Progenitor cell of endocrine pancreas (in vitro differentiated cells): ENCODE results near the gene FZD1. TPM values are rescaled to one million over a fixed set of nuclear protein-coding genes. Genes with fewer than 3 reads are reported as not detected.
"Not testable (repeated sequence)": the region's sequence is repeated elsewhere in the genome, so short reads cannot be mapped to it uniquely, and the experiment has no call there.

Experiments used
- DNase-seq: peaks from one replicate; pipeline ENCODE4 v3.0.0; 2021; ENCODE audit warnings: low spot score; ENCODE audit not compliant: unreplicated experiment
- H3K27ac Mint-ChIP-seq: 2 replicates; pipeline ENCODE4 v1.8.0; 2021; ENCODE audit warnings: mild to moderate bottlenecking, moderate library complexity, mixed read lengths
- H3K27me3 Mint-ChIP-seq: 2 replicates; pipeline ENCODE4 v1.8.0; 2021; ENCODE audit warnings: mixed read lengths
- H3K36me3 Mint-ChIP-seq: 2 replicates; pipeline ENCODE4 v1.8.0; 2022; ENCODE audit warnings: mixed read lengths; ENCODE audit not compliant: insufficient read depth
- H3K4me1 Mint-ChIP-seq: 2 replicates; pipeline ENCODE4 v1.8.0; 2021; ENCODE audit warnings: low read depth, mixed read lengths
- H3K4me3 Mint-ChIP-seq: 2 replicates; pipeline ENCODE4 v1.8.0; 2021; ENCODE audit warnings: low read depth, mild to moderate bottlenecking, moderate library complexity, mixed read lengths
- H3K9me3 Mint-ChIP-seq: 2 replicates; pipeline ENCODE4 v1.8.0; 2021; ENCODE audit warnings: low read depth, mixed read lengths
- CTCF ChIP-seq: fragments of 200-600 bp; sonication (generic); IDR thresholded peaks from one replicate; pipeline ENCODE4 v1.5.0; 2021; ENCODE audit warnings: antibody characterized with exemption, mild to moderate bottlenecking; ENCODE audit not compliant: unreplicated experiment
- total RNA-seq: library from RNA; stranded (reverse); gene quantifications from 2 replicates; pipeline ENCODE4 v1.2.1, GENCODE V29; 2021

The FZD1 gene
- total RNA-seq, 1 donor from 2014 or later = 12.0 TPM

- Mint-ChIP-seq H3K27me3 (no peaks in the 10 kb centered on the region), H3K9me3 (peaks cover 6% of the 10 kb centered on the region), H3K4me1 (no peaks in the 10 kb centered on the region), H3K27ac (no peak overlapping the region), H3K36me3 (no peaks in the 10 kb centered on the region), H3K4me3 (no peak overlapping the region)
- TF ChIP-seq CTCF = no peak
- DNase-seq = no peak
These were observed 33.7 kb downstream of the FZD1 start for GRCh38 chr7:91297939-91298338.

GRCh38 chr7:91299952-91300775, 35.9 kb downstream of the FZD1 start:
- peaks cover 6% of the 10 kb centered on the region for H3K9me3 Mint-ChIP-seq
- no peaks in the 10 kb centered on the region for H3K27me3 Mint-ChIP-seq
- TF ChIP-seq CTCF = no peak
- no peaks in the 10 kb centered on the region for H3K4me1 Mint-ChIP-seq
- DNase-seq = no peak
- H3K36me3 Mint-ChIP-seq = no peaks in the 10 kb centered on the region
- no peak overlapping the region for H3K4me3 Mint-ChIP-seq
- no peak overlapping the region for H3K27ac Mint-ChIP-seq

- Mint-ChIP-seq H3K27ac (no peak overlapping the region), H3K4me3 (no peak overlapping the region), H3K4me1 (no peaks in the 10 kb centered on the region), H3K9me3 (no peaks in the 10 kb centered on the region), H3K27me3 (no peaks in the 10 kb centered on the region), H3K36me3 (no peaks in the 10 kb centered on the region)
- no peak for DNase-seq
- no peak for TF ChIP-seq CTCF
These were observed 38.6 kb downstream of the FZD1 start for GRCh38 chr7:91302794-91303193.

GRCh38 chr7:91306266-91306665, 42.0 kb downstream of the FZD1 start:
- Mint-ChIP-seq H3K27ac (no peak overlapping the region), H3K27me3 (no peaks in the 10 kb centered on the region), H3K4me1 (no peaks in the 10 kb centered on the region), H3K36me3 (no peaks in the 10 kb centered on the region), H3K9me3 (no peaks in the 10 kb centered on the region), H3K4me3 (no peak overlapping the region)
- TF ChIP-seq CTCF = no peak
- no peak for DNase-seq

- no peak for DNase-seq
These were observed 43.2 kb downstream of the FZD1 start for GRCh38 chr7:91307467-91307866.

GRCh38 chr7:91308191-91308590, 44.0 kb downstream of the FZD1 start:
- H3K36me3 Mint-ChIP-seq, DNase-seq, H3K4me3 Mint-ChIP-seq, H3K27ac Mint-ChIP-seq, H3K9me3 Mint-ChIP-seq, H3K27me3 Mint-ChIP-seq, H3K4me1 Mint-ChIP-seq: not testable (repeated sequence)

More at GRCh38 chr7:91307467-91307866, 43.2 kb downstream of the FZD1 start:
- Mint-ChIP-seq H3K9me3 (no peaks in the 10 kb centered on the region), H3K27ac (no peak overlapping the region), H3K27me3 (no peaks in the 10 kb centered on the region), H3K4me1 (peaks cover 2% of the 10 kb centered on the region), H3K36me3 (no peaks in the 10 kb centered on the region), H3K4me3 (no peak overlapping the region)
- TF ChIP-seq CTCF = no peak
